Measurements from ENCODE around the gene ERBB3. TPM values are rescaled to one million over a fixed set of nuclear protein-coding genes. Genes with fewer than 3 reads are reported as not detected.
A peak's percentile ranks its signal among the peaks of the same experiment; 100 is the strongest.
"Not testable (repeated sequence)": the region's sequence is repeated elsewhere in the genome, so short reads cannot be mapped to it uniquely, and the experiment has no call there.

Gene ERBB3
- total RNA-seq, 4 donors from 2014 or later, result 0.77 to 29.0 (median 6.5) TPM

DNA sequence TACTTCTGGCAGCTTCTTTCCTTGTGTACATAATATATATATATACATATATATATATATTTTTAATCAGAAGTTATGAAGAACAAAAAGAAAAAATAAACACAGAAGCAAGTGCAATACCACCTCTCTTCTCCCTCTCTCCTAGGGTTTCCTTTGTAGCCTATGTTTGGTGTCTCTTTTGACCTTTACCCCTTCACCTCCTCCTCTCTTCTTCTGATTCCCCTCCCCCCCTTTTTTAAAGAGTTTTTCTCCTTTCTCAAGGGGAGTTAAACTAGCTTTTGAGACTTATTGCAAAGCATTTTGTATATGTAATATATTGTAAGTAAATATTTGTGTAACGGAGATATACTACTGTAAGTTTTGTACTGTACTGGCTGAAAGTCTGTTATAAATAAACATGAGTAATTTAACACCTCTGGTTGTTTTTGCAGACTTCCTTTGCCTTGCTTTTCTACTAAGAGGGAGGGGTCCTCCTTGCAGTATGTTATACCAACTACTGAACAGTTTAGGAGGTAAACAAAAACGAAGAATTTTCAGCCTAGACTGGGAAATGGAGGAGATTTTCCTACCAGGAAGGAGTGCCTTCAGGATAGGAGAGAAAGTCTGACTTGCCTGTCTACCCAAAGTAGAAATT is 41.8 kb upstream of the ERBB3 start:
- H3K27me3 ChIP-seq, result no peaks in the 10 kb centered on the region
- no peak overlapping the region for H3K4me3 ChIP-seq
- H3K27ac ChIP-seq, result no peak overlapping the region
- H3K9me3 ChIP-seq, result no peaks in the 10 kb centered on the region
- H3K4me1 ChIP-seq, result peaks cover 0 to 6% of the 10 kb centered on the region in 2 donors
- DNase-seq, result no peak
- intact Hi-C loops (cut with DNase I; ENCODE audit: low total_unique reads), result no loop called here
- TF ChIP-seq, protein P1, sequence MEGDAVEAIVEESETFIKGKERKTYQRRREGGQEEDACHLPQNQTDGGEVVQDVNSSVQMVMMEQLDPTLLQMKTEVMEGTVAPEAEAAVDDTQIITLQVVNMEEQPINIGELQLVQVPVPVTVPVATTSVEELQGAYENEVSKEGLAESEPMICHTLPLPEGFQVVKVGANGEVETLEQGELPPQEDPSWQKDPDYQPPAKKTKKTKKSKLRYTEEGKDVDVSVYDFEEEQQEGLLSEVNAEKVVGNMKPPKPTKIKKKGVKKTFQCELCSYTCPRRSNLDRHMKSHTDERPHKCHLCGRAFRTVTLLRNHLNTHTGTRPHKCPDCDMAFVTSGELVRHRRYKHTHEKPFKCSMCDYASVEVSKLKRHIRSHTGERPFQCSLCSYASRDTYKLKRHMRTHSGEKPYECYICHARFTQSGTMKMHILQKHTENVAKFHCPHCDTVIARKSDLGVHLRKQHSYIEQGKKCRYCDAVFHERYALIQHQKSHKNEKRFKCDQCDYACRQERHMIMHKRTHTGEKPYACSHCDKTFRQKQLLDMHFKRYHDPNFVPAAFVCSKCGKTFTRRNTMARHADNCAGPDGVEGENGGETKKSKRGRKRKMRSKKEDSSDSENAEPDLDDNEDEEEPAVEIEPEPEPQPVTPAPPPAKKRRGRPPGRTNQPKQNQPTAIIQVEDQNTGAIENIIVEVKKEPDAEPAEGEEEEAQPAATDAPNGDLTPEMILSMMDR (IDR thresholded peaks at IDR 0.05), result no peak
- no peak for TF ChIP-seq POLR2A (IDR thresholded peaks at IDR 0.05)
- no peaks in the 10 kb centered on the region for H3K36me3 ChIP-seq

DNA sequence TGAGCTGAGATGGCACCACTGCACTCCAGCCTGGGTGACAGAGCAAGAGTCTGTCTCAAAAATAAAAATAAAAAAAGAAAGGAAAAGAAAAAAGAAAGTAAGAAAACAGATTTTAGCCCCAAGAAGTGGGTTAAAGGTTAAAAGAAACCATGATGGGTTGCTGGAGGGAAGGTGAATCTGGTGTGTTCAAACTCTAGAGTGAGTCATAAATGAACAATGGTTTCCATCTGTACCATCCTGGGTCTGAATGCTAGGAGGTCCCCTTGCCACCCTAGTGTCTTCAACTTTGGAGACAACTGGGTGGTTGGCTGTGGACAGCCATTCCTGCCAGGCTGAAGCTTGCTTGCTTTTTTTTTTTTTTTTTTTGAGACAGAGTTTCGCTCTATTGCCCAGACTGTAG is 39.8 kb upstream of the ERBB3 start:
- no peak for DNase-seq
- Histone ChIP-seq H3K36me3 (no peaks in the 10 kb centered on the region), H3K4me1 (peaks cover 0 to 14% of the 10 kb centered on the region in 2 donors), H3K9me3 (no peaks in the 10 kb centered on the region), H3K27me3 (no peaks in the 10 kb centered on the region), H3K27ac (no peak overlapping the region), H3K4me3 (no peak overlapping the region)
- intact Hi-C loops (cut with DNase I; ENCODE audit: low total_unique reads), result loop anchor here (10.0 kb wide), 1 partner anchor 45 kb away; the partner anchor contains the start of gene SUOX
- TF ChIP-seq, protein P1 (IDR thresholded peaks at IDR 0.05), result no peak
- no peak for TF ChIP-seq POLR2A (IDR thresholded peaks at IDR 0.05)

DNA sequence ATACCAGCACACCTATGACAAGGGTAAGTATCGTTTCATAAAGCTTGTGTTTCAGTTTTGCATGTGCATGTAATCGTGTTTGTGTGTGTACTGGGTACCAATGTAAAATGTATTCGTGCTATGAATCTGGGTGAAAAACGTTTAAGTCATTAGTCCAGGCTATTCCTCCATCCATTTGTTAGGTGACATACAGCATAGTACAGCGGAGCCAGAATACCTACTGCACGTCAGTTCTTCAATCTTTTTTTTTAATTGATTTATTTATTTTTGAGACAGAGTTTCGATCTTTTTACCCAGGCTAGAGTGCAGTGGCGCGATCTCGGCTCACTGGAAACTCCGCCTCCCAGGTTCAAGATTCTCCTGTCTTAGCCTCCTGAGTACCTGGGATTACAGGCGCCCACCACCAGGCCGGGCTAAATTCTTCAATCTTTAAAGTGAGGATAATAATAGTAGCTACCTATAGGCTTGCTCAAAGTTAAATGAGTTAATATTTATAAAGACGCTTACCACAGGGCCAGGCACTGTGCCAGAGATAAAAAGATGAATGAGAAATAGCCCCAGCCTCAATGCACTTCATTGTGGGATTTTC is 38.9 kb upstream of the ERBB3 start:
- intact Hi-C loops (cut with DNase I; ENCODE audit: low total_unique reads), result loop anchor here (10.0 kb wide), 1 partner anchor 46 kb away; the partner anchor contains the start of gene SUOX
- Histone ChIP-seq H3K27me3 (no peaks in the 10 kb centered on the region), H3K4me1 (peaks cover 0 to 14% of the 10 kb centered on the region in 2 donors), H3K9me3 (no peaks in the 10 kb centered on the region), H3K36me3 (no peaks in the 10 kb centered on the region), H3K27ac (peak overlapping the region; percentile 91 to 92), H3K4me3 (peak overlapping the region; percentile 72 to 79)
- TF ChIP-seq POLR2A (IDR thresholded peaks at IDR 0.05), result no peak
- TF ChIP-seq, protein P1 (IDR thresholded peaks at IDR 0.05), result no peak
- DNase-seq, result peak in 1 of 2 donors; percentile 24

DNA sequence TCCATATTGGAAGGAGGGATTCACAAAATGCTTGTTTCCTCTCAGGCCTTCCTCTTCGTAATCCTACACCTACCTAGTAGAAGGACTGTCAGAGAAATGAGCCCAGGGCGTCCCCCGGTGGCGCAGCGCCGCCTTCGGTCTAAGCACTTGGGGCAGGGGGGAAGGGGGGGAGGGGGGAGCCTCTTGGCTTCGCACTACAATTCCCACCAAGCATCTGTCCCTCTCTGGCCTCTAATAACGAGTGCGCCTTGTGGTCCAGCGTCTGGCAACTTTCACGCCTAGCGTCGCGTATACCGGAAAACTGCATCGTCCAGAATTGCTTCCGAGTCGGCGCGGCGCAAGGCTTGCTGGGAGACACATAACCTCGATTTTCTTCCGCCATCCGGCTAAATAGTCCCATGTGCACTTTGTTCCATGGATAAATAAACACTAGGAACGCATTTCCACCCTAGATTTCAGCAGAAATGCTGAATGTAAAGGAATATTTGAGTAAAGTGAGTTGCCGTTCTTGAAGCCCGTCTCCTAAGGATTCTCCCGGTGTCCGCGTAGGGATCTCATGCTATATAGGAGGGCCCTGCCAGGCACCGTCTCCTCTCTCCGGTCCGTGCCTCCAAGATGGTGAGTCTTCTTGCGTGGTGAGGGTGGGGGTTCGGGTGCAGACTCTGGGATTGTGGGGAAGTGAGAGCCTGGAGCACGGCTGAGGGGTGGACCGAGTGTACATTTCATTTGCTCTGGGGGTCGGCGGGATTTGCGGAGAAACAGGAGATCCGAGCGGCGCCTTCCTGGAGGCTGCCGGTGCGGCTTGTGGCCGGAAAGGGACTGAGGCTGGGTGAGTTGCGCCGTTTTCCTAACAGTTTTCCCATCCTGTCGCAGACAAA is 38.2 kb upstream of the ERBB3 start, which contains the start of gene RPS26:
TSS of gene RPS26 (plus strand) at position 367 of the 878 bp plus-strand sequence. CDS start at position 616, 249 bp downstream.
- peak; percentile 96 to 97 for DNase-seq
- H3K4me3 ChIP-seq, result peak within 1 kb of the TSS; percentile 72 to 79
- H3K27ac ChIP-seq, result peak within 1 kb of the TSS; percentile 91 to 92
- H3K9me3 ChIP-seq, result no peaks in the 10 kb centered on the region
- no peaks in the 10 kb centered on the region for H3K36me3 ChIP-seq
- no peaks in the 10 kb centered on the region for H3K27me3 ChIP-seq
- H3K4me1 ChIP-seq, result peaks cover 0 to 14% of the 10 kb centered on the region in 2 donors
- intact Hi-C loops (cut with DNase I; ENCODE audit: low total_unique reads), result loop anchor here (10.0 kb wide), 1 partner anchor 47 kb away; the partner anchor contains the start of gene SUOX
- TF ChIP-seq POLR2A (IDR thresholded peaks at IDR 0.05), result peak; percentile 23 to 73
- TF ChIP-seq, protein P1 (IDR thresholded peaks at IDR 0.05), result peak in 3 of 4 experiments; percentile 19 to 66 (median 57)

DNA sequence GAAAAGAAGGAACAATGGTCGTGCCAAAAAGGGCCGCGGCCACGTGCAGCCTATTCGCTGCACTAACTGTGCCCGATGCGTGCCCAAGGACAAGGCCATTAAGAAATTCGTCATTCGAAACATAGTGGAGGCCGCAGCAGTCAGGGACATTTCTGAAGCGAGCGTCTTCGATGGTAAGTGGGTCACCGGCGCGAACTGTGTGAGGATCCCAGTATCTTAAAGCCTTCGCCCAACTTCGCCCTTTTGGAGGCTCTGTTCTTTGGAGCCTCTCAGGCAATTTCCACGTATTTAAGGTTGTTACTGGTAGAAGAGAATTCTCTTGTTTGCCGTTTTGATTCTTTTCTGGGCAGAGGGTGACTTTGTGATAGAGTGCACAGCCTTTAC is 37.5 kb upstream of the ERBB3 start:
- Histone ChIP-seq H3K4me1 (peaks cover 0 to 14% of the 10 kb centered on the region in 2 donors), H3K4me3 (peak overlapping the region; percentile 72 to 79), H3K27ac (peak overlapping the region; percentile 91 to 92)
- not testable (repeated sequence) for DNase-seq, H3K27me3 ChIP-seq, H3K36me3 ChIP-seq, H3K9me3 ChIP-seq
- intact Hi-C loops (cut with DNase I; ENCODE audit: low total_unique reads), result loop anchor here (10.0 kb wide), 1 partner anchor 48 kb away; the partner anchor contains the start of gene SUOX
